ENCODE measurements around the gene TMEM121.
A peak's percentile ranks its signal among the peaks of the same experiment; 100 is the strongest.

The TMEM121 gene

DNA sequence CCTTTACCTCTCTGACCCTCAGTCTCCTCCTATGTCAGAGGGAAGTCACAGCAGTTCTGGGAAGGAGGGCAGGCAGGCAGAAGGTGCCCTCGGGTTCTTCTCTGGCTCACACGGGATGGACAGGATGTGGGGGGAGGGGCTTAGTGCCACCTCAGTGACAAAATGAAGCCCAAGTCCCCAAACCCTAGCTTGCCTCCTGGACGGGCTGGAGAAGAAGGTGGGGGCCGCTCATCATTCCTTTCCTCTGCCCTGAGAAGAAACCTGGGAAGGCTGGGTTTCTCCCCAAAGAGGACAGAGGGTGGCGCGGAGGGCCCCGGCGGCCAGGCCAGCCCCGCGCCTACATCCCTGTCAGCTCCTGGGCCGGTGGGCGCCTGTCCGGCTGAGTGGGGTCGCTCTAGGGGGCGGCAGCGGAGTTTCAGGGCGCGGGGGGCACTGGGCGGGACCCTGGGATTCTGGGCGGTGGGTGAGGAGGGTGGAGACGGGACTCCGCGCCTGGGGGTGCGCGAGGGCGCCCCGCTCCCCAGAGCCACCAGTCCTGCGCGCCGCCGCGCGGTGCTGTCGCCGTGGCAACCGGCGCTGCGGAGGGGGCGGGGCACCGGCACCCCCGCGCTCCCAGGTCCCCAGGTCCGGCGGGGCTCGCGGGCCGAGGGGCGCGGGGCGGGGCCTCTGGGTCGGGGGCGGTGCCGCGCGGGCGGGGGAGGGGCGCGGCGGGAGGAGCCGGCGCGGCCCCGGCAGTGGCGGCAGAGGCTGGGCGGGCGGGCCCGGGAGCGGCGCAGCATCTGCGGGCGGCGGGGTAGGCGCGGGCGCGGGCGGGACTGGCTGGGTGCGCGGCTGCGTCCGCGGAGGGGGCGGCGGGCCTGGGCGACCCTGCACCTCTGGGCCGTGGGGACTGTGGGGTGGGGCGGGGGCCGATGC is at the start of gene TMEM121:
Gene TMEM121, plus strand, starts transcription at position 723 of the 915 bp plus-strand sequence. CDS start 2,252 bp downstream, outside the sequence.
- peaks cover 34% of the 10 kb centered on the region for H3K4me1 ChIP-seq
- H3K27ac ChIP-seq = peak within 1 kb of the TSS; percentile 96

DNA sequence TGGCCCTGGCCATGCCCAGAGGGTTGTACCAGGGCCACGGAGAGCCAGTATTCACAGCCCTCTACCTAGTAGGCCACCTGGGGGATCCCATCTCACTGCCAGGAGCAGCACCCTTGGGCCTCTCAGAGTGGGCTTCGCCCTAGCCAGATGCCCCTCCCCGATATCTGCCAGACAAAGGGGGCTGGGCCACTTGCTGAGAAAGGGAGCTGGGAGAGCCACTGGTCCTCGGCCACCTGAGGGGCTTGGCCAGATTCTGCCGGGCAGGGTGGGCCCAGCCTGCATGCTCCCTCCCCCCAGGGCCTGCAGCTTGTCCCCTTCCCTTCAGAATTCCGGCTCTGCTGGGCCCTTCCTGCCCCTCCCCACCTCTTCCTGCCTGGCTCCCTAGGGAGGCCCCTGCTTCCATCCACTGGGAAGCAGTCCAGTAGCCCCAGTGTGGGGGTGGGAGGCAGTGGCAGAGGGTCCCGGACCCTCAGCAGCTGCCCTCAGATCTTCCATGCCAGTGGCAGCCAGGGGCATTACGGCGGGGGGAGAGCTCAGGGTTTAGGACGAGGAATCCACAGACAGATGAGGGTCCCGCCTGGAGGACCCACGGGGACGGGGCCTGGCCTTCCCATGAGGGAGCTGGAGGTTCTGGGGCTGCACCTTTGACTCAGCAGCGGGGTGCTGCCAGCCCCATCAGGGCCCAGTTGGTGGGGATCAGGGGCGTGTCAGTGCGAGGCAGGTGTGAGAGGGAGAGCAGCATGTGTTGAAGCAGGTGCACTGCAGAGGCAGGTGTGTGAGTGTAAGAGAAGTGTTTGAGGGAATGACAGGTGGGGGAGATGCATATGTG is 49.3 kb upstream of the TMEM121 start:
- H3K4me3 ChIP-seq = peak overlapping the region; percentile 76
- no peaks in the 10 kb centered on the region for H3K9me3 ChIP-seq
- peaks cover 66% of the 10 kb centered on the region for H4K20me1 ChIP-seq
- no peak for TF ChIP-seq Cebpa-rat (IDR thresholded peaks at IDR 0.05)
- H3K9ac ChIP-seq = peak overlapping the region; percentile 70; the same call in 1 of the 2 replicates
- H3K4me1 ChIP-seq = peaks cover 78% of the 10 kb centered on the region
- peaks cover 61% of the 10 kb centered on the region for H3K27me3 ChIP-seq
- H3K4me2 ChIP-seq = peak overlapping the region; percentile 100
- no peak overlapping the region for H3K27ac ChIP-seq
- no peaks in the 10 kb centered on the region for H3K36me3 ChIP-seq

More for the DNA sequence above, at the start of gene TMEM121:
- Histone ChIP-seq H3K9me3 (no peaks in the 10 kb centered on the region), H3K4me3 (peak within 1 kb of the TSS; percentile 84), H3K4me2 (peak within 1 kb of the TSS; percentile 100), H4K20me1 (no peaks in the 10 kb centered on the region), H3K36me3 (no peaks in the 10 kb centered on the region), H3K27me3 (no peaks in the 10 kb centered on the region), H3K9ac (peak within 1 kb of the TSS; percentile 94)
- no peak for TF ChIP-seq Cebpa-rat (IDR thresholded peaks at IDR 0.05)

DNA sequence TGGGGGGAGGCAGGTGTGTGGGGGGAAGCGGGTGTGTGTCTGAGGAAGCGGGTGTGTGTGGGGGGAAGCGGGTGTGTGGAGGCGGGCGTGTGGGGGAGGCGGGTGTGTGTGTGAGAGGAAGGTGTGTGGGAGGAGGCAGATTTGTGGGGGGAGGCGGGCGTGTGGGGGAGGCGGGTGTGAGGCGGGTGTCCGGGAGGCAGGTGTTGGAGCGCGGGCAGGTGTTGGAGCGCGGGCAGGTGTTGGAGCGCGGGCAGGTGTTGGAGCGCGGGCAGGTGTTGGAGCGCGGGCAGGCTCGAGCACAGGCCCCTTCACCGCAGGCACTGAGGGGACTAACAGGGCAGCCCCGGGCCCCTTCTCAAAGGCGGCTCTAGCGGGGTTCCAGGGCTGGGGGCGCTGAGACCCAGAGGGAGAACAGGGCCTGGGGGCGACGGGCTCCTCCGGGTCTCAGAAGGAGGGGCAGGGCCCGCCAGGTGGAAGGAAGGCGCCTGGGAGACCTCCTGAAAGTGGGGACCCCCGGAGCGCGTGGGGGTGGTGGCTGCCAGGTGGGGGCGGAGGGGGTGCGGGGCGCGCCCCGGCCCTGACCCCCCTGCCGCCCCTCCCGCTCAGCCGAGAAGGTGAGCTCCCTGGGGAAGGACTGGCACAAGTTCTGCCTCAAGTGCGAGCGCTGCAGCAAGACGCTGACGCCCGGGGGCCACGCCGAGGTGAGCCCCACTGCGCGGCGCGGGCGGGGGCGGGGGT is 48.6 kb upstream of the TMEM121 start:
- H3K27ac ChIP-seq = no peak overlapping the region
- H3K4me1 ChIP-seq = peaks cover 78% of the 10 kb centered on the region
- H3K4me2 ChIP-seq = peak overlapping the region; percentile 100
- H3K36me3 ChIP-seq = no peaks in the 10 kb centered on the region
- H3K27me3 ChIP-seq = peaks cover 61% of the 10 kb centered on the region
- H3K9ac ChIP-seq = no peak overlapping the region
- no peak for TF ChIP-seq Cebpa-rat (IDR thresholded peaks at IDR 0.05)
- H3K9me3 ChIP-seq = no peaks in the 10 kb centered on the region
- H3K4me3 ChIP-seq = peak overlapping the region; percentile 28; the same call in 1 of the 2 replicates
- peaks cover 66% of the 10 kb centered on the region for H4K20me1 ChIP-seq

DNA sequence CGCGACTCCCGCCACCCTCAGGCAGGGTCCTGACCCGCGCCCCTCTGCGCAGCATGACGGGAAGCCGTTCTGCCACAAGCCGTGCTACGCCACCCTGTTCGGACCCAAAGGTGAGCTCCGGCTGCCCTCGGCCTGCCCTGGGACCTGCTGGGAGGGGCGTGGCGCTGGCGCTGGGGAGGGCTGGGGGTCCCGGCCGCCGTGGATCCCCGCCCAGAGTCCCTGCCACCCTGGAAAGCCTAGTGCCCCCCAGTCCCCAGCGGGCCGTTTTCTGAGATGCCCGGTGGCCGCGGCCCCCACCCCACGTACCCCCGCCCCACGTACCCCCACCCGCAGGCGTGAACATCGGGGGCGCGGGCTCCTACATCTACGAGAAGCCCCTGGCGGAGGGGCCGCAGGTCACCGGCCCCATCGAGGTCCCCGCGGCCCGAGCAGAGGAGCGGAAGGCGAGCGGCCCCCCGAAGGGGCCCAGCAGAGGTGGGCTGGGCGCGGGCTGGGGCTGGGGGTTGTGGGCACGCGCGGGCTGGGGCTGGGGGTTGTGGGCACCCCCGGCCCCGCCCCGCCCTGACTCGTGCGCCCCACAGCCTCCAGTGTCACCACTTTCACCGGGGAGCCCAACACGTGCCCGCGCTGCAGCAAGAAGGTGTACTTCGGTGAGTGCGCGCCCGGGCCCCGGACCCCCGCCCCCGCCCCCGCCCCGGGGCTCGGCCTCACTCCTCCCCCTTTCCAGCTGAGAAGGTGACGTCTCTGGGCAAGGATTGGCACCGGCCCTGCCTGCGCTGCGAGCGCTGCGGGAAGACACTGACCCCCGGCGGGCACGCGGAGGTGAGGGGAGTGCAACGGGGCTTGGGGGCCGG is 47.8 kb upstream of the TMEM121 start:
- Histone ChIP-seq H3K4me3 (no peak overlapping the region), H3K4me1 (peaks cover 78% of the 10 kb centered on the region), H3K4me2 (peak overlapping the region; percentile 42), H3K27ac (no peak overlapping the region), H4K20me1 (peaks cover 65% of the 10 kb centered on the region), H3K36me3 (no peaks in the 10 kb centered on the region), H3K9me3 (no peaks in the 10 kb centered on the region), H3K9ac (no peak overlapping the region), H3K27me3 (peaks cover 61% of the 10 kb centered on the region)
- no peak for TF ChIP-seq Cebpa-rat (IDR thresholded peaks at IDR 0.05)

DNA sequence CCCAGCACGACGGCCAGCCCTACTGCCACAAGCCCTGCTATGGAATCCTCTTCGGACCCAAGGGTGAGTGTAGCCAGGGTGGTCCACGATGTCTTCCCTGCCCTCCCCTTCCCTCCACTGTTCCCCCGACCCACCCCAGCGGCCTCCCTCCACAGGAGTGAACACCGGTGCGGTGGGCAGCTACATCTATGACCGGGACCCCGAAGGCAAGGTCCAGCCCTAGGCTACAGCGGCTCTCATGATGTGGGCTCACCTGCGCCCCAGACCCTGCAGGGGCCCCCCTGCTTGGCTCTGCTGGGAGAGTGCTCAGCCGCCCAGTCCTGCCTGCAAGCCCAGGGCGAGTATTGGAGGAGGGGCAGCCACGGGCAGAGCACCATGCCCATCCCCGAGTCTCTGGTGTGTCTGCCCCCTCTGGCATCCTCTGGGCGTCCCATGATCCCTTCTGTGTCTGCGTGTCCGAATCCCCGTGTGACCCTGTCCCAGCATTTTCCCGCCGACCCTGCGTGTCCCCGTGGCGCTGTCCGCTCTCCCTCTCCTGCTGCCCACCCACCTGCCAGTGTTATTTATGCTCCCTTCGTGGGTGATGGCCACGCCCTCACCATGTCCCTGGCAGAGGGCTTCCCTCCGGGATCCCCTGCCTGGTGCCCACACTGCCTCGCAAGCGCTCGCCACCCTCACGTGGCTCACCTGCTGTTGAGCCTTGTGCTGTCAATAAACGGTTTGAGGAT is 46.8 kb upstream of the TMEM121 start:
- Histone ChIP-seq H3K4me3 (no peak overlapping the region), H3K9ac (no peak overlapping the region)

DNA sequence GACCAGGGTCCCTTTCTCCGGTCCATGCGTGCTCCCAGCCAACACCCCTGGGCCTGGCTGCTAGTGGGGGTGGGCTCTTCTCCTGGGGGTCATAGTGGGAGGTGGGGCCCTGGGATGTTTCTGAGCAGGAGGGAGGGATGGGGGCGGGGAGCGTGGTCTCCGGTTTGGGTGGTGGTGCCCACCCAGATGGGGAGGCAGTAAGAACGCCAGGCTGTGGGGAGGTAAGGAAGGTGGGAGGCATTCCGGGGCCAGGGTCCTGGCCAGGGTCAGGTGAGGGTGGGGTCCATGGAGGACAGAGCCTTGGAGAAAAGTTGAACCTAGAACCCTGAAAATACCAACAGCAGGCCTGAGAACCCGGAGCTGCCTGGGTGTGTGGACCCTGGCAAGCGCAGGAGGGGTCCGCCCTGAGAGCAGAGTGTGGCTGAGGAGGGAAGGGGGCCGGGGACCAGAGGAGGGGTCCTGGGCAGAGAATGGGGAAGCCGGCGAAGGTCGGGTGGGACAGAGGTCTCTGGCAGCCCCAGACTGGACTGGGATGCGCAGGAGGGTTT is 46.1 kb upstream of the TMEM121 start:
- Histone ChIP-seq H3K4me1 (peaks cover 86% of the 10 kb centered on the region), H4K20me1 (peaks cover 58% of the 10 kb centered on the region), H3K9ac (no peak overlapping the region), H3K27me3 (peaks cover 59% of the 10 kb centered on the region), H3K9me3 (no peaks in the 10 kb centered on the region), H3K27ac (no peak overlapping the region), H3K4me2 (peak overlapping the region; percentile 99), H3K36me3 (no peaks in the 10 kb centered on the region), H3K4me3 (no peak overlapping the region)
- TF ChIP-seq Cebpa-rat (IDR thresholded peaks at IDR 0.05) = no peak

More for the DNA sequence above, 46.8 kb upstream of the TMEM121 start:
- no peak overlapping the region for H3K27ac ChIP-seq
- no peaks in the 10 kb centered on the region for H3K36me3 ChIP-seq
- peaks cover 63% of the 10 kb centered on the region for H4K20me1 ChIP-seq
- no peaks in the 10 kb centered on the region for H3K9me3 ChIP-seq
- H3K4me1 ChIP-seq = peaks cover 85% of the 10 kb centered on the region
- TF ChIP-seq Cebpa-rat (IDR thresholded peaks at IDR 0.05) = no peak
- H3K4me2 ChIP-seq = no peak overlapping the region; the same call in 1 of the 2 replicates
- peaks cover 61% of the 10 kb centered on the region for H3K27me3 ChIP-seq

DNA sequence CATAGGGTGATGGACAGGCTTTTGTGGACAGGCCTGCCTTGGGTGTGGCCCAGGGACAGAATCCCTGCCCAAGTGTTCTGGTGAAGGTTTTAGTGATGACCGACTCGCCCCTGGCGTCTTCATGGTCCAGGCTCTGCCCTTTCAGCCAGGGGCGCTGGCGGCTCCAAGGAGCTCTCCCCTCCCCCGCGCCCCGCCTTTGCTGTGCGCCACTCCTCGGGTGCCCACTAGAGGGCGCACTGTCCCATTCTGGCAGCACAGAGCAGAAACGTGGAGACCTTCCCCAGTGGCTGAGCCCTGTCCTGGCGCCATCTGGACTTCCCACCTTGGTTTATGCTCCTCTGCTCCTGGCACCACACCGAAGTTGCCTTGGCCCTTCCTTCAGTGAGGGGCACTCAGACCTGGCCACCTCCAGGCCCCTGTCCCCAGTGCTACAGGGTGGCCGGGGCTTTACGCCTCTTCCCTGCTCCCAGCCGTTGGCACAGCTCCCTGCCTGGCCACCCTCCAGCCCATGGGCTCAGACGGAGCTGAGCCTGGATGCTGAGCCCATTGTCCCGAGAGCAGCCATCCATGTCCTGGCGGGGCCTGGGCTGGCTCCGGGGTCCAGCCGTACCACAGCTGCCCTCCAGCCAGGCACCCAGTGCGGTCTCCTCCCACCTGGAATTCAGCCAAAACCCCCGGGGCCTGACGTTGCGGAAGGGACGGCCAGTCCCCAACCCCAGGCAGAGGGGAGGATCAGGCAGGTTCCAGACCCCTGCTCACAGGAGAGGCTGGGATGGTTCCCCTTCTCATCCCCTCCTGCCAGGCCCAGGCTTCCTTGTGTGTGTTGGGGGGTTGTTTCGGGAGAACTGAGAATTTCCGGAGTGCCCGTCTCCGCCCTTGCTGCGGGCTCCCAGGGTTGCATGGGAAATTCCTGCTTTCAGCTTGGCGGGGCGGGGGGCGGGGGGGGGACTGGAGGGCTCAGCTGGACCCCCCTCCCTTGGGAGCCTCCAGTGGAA is 45.3 kb upstream of the TMEM121 start:
- Histone ChIP-seq H3K4me2 (peak overlapping the region; percentile 99), H3K9me3 (no peaks in the 10 kb centered on the region), H3K27me3 (peaks cover 59% of the 10 kb centered on the region), H3K9ac (peak overlapping the region; percentile 68), H3K4me3 (peak overlapping the region; percentile 63), H3K4me1 (peaks cover 86% of the 10 kb centered on the region), H3K36me3 (no peaks in the 10 kb centered on the region), H4K20me1 (peaks cover 52% of the 10 kb centered on the region), H3K27ac (peak overlapping the region; percentile 81)
- no peak for TF ChIP-seq Cebpa-rat (IDR thresholded peaks at IDR 0.05)

All from BLaER1 (cell line).